SU-DHL-6 (cell line): ENCODE measurements around the gene TET3.
"Not testable (repeated sequence)": the region's sequence is repeated elsewhere in the genome, so short reads cannot be mapped to it uniquely, and the experiment has no call there.

ENCODE experiments used
- H2AFZ ChIP-seq: fragments of 200-600 bp; sonication (generic); 2 replicates; pipeline ENCODE4 v1.6.1; 2014; ENCODE audit warnings: low read depth, mild to moderate bottlenecking, moderate library complexity, mixed read lengths, antibody characterized with exemption, low read length; ENCODE audit not compliant: severe bottlenecking
- H3F3A ChIP-seq: fragments of 200-600 bp; shearing (Covaris generic); 2 replicates; pipeline ENCODE4 v1.6.0; 2016; ENCODE audit warnings: antibody characterized with exemption, mild to moderate bottlenecking; ENCODE audit not compliant: insufficient read depth
- H3K27ac ChIP-seq: fragments of 200-600 bp; sonication (generic); 2 replicates; pipeline ENCODE4 v1.5.1; 2016; ENCODE audit warnings: low read depth, mild to moderate bottlenecking, low read length, moderate library complexity, mixed read lengths
- H3K27me3 ChIP-seq: fragments of 200-600 bp; sonication (generic), shearing (Covaris generic); 2 replicates; pipeline ENCODE4 v1.6.0; 2014; ENCODE audit warnings: mild to moderate bottlenecking, low read length
- H3K36me3 ChIP-seq: fragments of 200-600 bp; sonication (generic); 2 replicates; pipeline ENCODE4 v1.6.1; 2014; ENCODE audit warnings: mild to moderate bottlenecking, low read length, mixed read lengths
- H3K4me2 ChIP-seq: fragments of 300-600, 200-600 bp; shearing (Covaris generic), sonication (generic); 2 replicates; pipeline ENCODE4 v1.6.0; 2014; ENCODE audit warnings: low read length, low read depth, mild to moderate bottlenecking; ENCODE audit not compliant: poor library complexity, severe bottlenecking
- H3K4me3 ChIP-seq: fragments of 200-600 bp; sonication (generic); 2 replicates; pipeline ENCODE4 v1.5.1; 2014; ENCODE audit warnings: antibody characterized with exemption, low read length, mild to moderate bottlenecking, mixed read lengths; ENCODE audit not compliant: insufficient read depth, poor library complexity, severe bottlenecking
- H3K79me2 ChIP-seq: fragments of 200-600 bp; sonication (generic); 2 replicates; pipeline ENCODE4 v1.6.1; 2014; ENCODE audit warnings: mild to moderate bottlenecking, low read length, moderate library complexity; ENCODE audit not compliant: insufficient read depth
- H3K9ac ChIP-seq: fragments of 200-600 bp; sonication (generic); 2 replicates; pipeline ENCODE4 v1.7.0; 2014; ENCODE audit warnings: mild to moderate bottlenecking, low read length
- H3K9me2 ChIP-seq: fragments of 200-600 bp; sonication (generic); replicated peaks from 2 replicates; pipeline ENCODE4 v1.6.1; 2014; ENCODE audit warnings: low read length; ENCODE audit not compliant: insufficient read depth
- H3K9me3 ChIP-seq: fragments of 200-600 bp; sonication (generic); 2 replicates; pipeline ENCODE4 v1.6.1; 2014; ENCODE audit warnings: low read length, mixed read lengths; ENCODE audit not compliant: insufficient read depth
- H4K20me1 ChIP-seq: fragments of 200-600 bp; sonication (generic); 2 replicates; pipeline ENCODE4 v1.6.1; 2014; ENCODE audit warnings: low read depth, mild to moderate bottlenecking, antibody characterized with exemption, low read length, moderate library complexity, mixed read lengths
- CTCF ChIP-seq: fragments of 200-600 bp; sonication (generic); IDR thresholded peaks from one replicate; pipeline ENCODE4 v1.5.1; 2017; ENCODE audit warnings: antibody characterized with exemption, mild to moderate bottlenecking, low read length, moderate library complexity; ENCODE audit not compliant: insufficient read depth, poor library complexity, severe bottlenecking
- EZH2phosphoT487 ChIP-seq: fragments of 200-600 bp; sonication (generic), shearing (Covaris generic); conservative IDR thresholded peaks from 2 replicates; pipeline ENCODE4 v1.6.1; 2018; ENCODE audit warnings: mild to moderate bottlenecking, antibody characterized with exemption, low read length, moderate library complexity, mixed read lengths

TET3 gene

DNA sequence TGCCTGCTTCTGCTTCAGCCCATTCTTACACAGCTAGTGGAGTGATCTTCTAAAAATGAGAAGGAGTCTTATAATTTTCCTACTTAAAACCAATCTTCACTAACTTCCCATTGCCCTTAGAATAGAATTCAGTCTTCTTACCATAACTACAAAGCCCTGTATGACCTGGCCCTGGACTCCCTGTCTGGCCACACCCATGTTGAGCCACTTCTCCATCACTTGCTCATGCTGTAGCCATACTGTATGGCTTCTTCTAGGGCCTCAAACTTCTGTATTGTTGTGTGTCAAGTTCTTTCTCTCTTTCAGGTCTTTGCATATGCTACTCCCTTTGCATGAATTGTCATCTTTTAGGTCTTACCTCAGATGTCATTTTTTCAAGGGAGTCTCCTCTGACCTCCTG lies 46.8 kb upstream of the TET3 start:
- Histone ChIP-seq H3K27ac (no peak overlapping the region), H3F3A (no peaks in the 10 kb centered on the region), H3K9ac (no peak overlapping the region), H2AFZ (no peak overlapping the region), H3K4me3 (no peak overlapping the region), H3K9me2 (no peaks in the 10 kb centered on the region), H3K4me2 (no peak overlapping the region), H4K20me1 (peaks cover 9% of the 10 kb centered on the region; the same call in 1 of the 2 replicates), H3K36me3 (peaks cover 11% of the 10 kb centered on the region), H3K79me2 (peaks cover 92% of the 10 kb centered on the region), H3K27me3 (no peaks in the 10 kb centered on the region), H3K9me3 (no peaks in the 10 kb centered on the region)
- TF ChIP-seq CTCF (no peak), EZH2phosphoT487 (no peak)

GRCh38 chr2:73938718-73939352 lies 45.9 kb upstream of the TET3 start:
- Histone ChIP-seq H3K27ac (no peak overlapping the region), H2AFZ (no peak overlapping the region)

DNA sequence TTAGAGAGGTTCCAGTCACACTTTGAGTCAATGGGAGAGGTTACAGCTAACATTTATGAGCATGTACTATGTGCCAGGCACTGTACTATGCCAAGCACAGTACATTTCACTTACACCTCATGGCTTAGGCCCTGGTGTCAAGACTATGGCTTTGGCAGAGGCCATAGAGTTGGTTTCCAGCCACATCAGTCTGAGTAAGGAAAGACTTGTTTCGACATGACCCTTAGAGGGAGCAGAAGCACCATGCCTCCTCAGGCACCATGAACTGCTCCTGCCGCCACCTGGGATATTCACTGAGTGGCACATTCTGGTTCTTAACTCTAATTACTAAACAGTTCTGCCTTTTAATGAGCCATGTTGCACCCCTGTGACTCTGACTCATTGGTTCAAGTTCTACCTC lies 45.3 kb upstream of the TET3 start:
- no peak overlapping the region for H2AFZ ChIP-seq
- TF ChIP-seq EZH2phosphoT487: no peak
- no peak for TF ChIP-seq CTCF
- H3K36me3 ChIP-seq: peaks cover 12% of the 10 kb centered on the region
- no peaks in the 10 kb centered on the region for H3F3A ChIP-seq
- H3K79me2 ChIP-seq: peaks cover 92% of the 10 kb centered on the region
- no peak overlapping the region for H3K4me3 ChIP-seq
- H3K27ac ChIP-seq: no peak overlapping the region
- H3K9me2 ChIP-seq: no peaks in the 10 kb centered on the region
- H4K20me1 ChIP-seq: peaks cover 9% of the 10 kb centered on the region; the same call in 1 of the 2 replicates
- H3K4me2 ChIP-seq: no peak overlapping the region
- no peaks in the 10 kb centered on the region for H3K9me3 ChIP-seq
- H3K27me3 ChIP-seq: no peaks in the 10 kb centered on the region
- H3K9ac ChIP-seq: no peak overlapping the region

More at GRCh38 chr2:73938718-73939352, 45.9 kb upstream of the TET3 start:
- no peak for TF ChIP-seq CTCF
- TF ChIP-seq EZH2phosphoT487: no peak
- Histone ChIP-seq H3K9me3 (no peaks in the 10 kb centered on the region), H3K9ac (no peak overlapping the region), H3K36me3 (peaks cover 12% of the 10 kb centered on the region), H3K9me2 (no peaks in the 10 kb centered on the region), H3K4me3 (no peak overlapping the region), H4K20me1 (peaks cover 9% of the 10 kb centered on the region; the same call in 1 of the 2 replicates), H3F3A (no peaks in the 10 kb centered on the region), H3K27me3 (no peaks in the 10 kb centered on the region), H3K4me2 (no peak overlapping the region), H3K79me2 (peaks cover 92% of the 10 kb centered on the region)

DNA sequence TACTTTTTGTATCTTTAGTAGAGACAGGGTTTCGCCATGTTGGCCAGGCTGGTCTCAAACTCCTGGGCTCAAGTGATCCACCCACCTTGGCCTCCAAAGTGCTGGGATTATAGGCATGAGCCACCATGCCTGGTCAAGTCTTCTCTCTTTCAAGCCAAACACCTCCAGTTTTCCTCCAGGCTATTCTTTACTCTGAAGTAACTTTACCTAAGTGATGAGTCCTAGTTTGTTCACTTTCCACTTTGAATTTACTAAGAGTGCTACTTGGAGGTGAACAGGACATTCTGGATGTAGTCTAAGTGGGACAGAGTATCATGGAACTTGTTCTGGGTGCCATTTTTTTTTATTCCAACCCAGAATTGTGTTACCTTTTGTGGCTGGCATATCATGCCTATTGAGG lies 44.6 kb upstream of the TET3 start:
- H3K9me2 ChIP-seq, H3K27me3 ChIP-seq, H3K27ac ChIP-seq, H3F3A ChIP-seq, H3K9me3 ChIP-seq, H3K4me3 ChIP-seq, H2AFZ ChIP-seq, H3K9ac ChIP-seq, H3K4me2 ChIP-seq: not testable (repeated sequence)
- Histone ChIP-seq H3K79me2 (peaks cover 96% of the 10 kb centered on the region), H4K20me1 (peaks cover 11% of the 10 kb centered on the region; the same call in 1 of the 2 replicates), H3K36me3 (peaks cover 13% of the 10 kb centered on the region)
